GM04503 (cell line): Measurements from ENCODE around the gene CDK14.

Experiments used
- DNase-seq: peaks from one replicate; pipeline ENCODE4 v3.0.0-alpha.2; 2012; ENCODE audit warnings: low read depth

The CDK14 gene

GRCh38 chr7:91007371-91007770, 411.2 kb downstream of the CDK14 start:
- DNase-seq = no peak

GRCh38 chr7:91013078-91013477, 417.0 kb downstream of the CDK14 start:
- no peak for DNase-seq

DNA sequence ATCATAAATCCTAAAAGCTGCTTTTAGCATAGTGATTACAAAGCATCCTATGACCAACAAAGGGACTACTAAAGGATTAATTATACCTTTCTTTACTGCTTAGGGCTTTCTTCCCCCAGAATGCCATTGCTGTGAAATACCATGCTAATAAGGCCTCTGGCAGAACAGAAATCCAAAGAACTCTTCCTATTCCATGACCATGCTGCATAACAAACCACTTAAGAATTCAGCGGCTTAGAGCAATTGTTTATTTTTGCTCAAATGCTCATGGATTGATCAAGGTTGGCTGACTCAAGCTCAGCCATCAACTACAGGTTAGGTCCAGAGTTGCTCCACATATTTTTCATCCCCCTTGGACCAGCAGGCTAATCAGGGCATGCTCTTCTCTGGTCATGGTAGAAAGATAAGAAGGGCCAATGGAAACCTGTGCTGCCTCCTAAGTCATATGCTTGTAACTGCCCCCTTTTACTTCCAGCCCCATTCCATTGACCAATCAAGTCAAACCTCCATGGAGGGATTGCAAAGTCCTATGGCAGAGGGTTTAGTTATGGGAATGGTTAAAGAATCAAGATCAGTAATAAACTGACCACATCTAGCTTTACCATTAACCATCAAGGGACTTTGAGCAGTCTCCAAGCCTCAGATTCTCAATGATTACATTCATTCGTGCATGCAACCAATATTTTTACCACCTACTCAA, 423.7 kb downstream of the CDK14 start:
- DNase-seq = no peak

GRCh38 chr7:91020636-91021385, 424.7 kb downstream of the CDK14 start:
- no peak for DNase-seq

GRCh38 chr7:91021956-91022355, 425.8 kb downstream of the CDK14 start:
- DNase-seq = no peak

GRCh38 chr7:91025906-91026390, 429.8 kb downstream of the CDK14 start:
- no peak for DNase-seq

- DNase-seq = no peak
Measured at GRCh38 chr7:91029688-91030087, 433.6 kb downstream of the CDK14 start.

- DNase-seq = no peak
Measured at GRCh38 chr7:91030680-91031380, 434.7 kb downstream of the CDK14 start.

GRCh38 chr7:91031757-91032156, 435.6 kb downstream of the CDK14 start:
- DNase-seq = no peak

DNA sequence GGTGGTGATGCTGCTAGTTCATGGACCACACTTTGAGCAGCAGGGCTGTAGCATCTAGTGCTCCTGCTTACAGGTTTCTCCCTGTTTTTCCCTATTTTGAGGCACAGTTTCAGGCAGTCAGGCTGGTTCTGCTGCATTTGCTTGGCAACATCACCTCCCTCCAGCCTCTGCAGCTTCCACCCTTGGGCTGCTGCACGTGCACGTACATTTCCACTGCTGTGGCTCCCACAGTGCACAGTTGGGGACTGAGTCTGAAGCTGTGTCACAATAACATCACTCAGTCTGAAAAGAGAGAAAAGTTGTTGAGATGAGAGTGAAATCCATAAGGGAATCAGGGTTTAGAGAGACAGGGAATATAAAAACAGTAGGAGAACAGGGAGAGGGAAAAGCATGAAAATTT, 437.5 kb downstream of the CDK14 start:
- no peak for DNase-seq

GRCh38 chr7:91034459-91035368, 438.6 kb downstream of the CDK14 start:
- no peak for DNase-seq

- DNase-seq = no peak
Measured at GRCh38 chr7:91039033-91039432, 442.9 kb downstream of the CDK14 start.

- no peak for DNase-seq
Measured at GRCh38 chr7:91041141-91041540, 445.0 kb downstream of the CDK14 start.

- DNase-seq = no peak
Measured at GRCh38 chr7:91041901-91042484, 445.9 kb downstream of the CDK14 start.

DNA sequence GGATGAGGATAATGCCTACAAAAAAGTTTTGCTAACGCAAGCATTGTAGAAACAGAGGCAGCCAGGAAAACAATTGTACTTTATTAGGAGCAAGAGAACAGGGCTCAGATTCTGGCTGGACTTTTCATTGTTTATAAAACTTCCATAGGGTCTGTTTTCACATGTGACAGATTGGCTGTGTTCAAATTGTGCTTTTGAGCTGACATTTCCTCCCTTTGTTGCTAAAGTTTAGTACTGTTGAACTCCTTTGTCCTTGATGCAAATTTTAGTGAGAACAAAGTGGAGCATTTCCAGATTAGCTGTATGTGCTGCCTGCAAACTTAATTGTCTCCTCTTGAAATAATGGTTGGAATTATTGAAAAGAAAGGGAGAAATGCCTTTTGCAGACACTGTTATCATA, 447.1 kb downstream of the CDK14 start:
- no peak for DNase-seq

GRCh38 chr7:91043924-91044645, 448.0 kb downstream of the CDK14 start:
- no peak for DNase-seq

DNA sequence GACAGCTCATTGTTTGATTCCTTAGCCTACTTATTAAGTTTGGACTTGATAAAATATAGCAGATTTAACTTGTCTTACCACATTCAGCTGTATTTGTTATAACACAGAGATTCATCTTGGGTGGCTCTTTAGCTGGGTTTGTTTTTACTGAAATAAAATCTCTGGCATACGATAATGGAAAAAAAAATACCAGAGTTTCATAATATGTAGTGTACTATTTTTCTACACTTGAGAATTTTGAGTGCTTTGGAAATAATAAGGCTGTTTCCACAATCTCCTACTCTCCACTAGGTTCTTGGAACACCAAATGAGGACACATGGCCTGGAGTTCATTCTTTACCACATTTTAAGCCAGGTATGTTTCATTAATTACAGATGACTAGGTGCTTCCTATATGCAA, 449.5 kb downstream of the CDK14 start:
- DNase-seq = no peak

GRCh38 chr7:91046322-91047089, 450.4 kb downstream of the CDK14 start:
- DNase-seq = no peak

- DNase-seq = no peak
Measured at GRCh38 chr7:91047636-91048035, 451.5 kb downstream of the CDK14 start.

DNA sequence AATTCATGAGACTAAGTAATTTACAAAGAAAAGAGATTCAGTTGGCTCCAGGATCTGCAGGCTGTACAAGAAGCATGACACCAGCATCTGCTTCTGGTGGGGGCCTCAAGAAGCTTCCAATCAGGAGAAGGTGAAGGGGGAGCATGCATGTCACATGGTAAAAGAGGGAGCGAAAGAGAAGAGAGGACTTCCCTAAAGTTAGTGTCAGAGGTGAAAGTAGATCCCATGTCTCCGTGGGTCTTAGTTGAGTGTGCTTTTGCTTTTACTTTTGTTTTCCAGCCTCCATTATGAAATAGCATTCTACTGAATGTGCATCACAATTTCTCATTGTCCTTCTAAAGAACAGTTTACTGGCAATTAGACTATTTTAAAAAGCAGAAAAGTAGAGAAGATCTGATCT, 454.6 kb downstream of the CDK14 start:
- no peak for DNase-seq
